Vagina (tissue), 2 donors: ENCODE results near the gene HSPA8. TPM values are rescaled to one million over a fixed set of nuclear protein-coding genes. Genes with fewer than 3 reads are reported as not detected.

Source experiments
- DNase-seq, 2 donors: peaks; one replicate each; pipeline ENCODE4 v3.0.0-alpha.2; 2017; ENCODE audit errors: extremely low spot score in 2 of 2
- H3K27ac ChIP-seq: fragments of 200-600 bp; sonication (generic); one replicate; pipeline ENCODE4 v1.5.1; 2019
- H3K27me3 ChIP-seq: fragments of 200-600 bp; sonication (generic); one replicate; pipeline ENCODE4 v1.5.1; 2019
- H3K36me3 ChIP-seq, 2 donors: fragments of 200-600 bp; sonication (generic); one replicate each; pipeline ENCODE4 v1.5.1; 2017 to 2019
- H3K4me1 ChIP-seq: fragments of 200-600 bp; sonication (generic); one replicate; pipeline ENCODE4 v1.5.1; 2019
- H3K4me3 ChIP-seq, 2 donors: fragments of 200-600 bp; sonication (generic); 1 replicate in 1 of 2; 2 replicates in 1 of 2; pipeline ENCODE4 v1.5.1; 2016 to 2019
- H3K9me3 ChIP-seq: fragments of 200-600 bp; sonication (generic); one replicate; pipeline ENCODE4 v1.5.1; 2019
- POLR2A ChIP-seq, 2 donors: fragments of 450-650 bp; IDR thresholded peaks; one replicate each; pipeline ENCODE4 v1.6.1; 2017; ENCODE audit warnings: antibody characterized with exemption in 2 of 2, mild to moderate bottlenecking in 2 of 2, moderate library complexity in 2 of 2
- POLR2AphosphoS5 ChIP-seq, 2 donors: sonication (generic); formaldehyde crosslinking; IDR thresholded peaks; one replicate each; pipeline ENCODE4 v1.9.0; 2017; ENCODE audit warnings: antibody characterized with exemption in 2 of 2, mild to moderate bottlenecking in 2 of 2, low read depth in 1 of 2; ENCODE audit not compliant: insufficient read depth in 1 of 2
- intact Hi-C: fragments of 100-400 bp; cut with DNase I; formaldehyde crosslinking; loops from one replicate; pipeline ENCODE4 v1.15.1; 2023
- total RNA-seq: library from RNA; depleted of rRNA; stranded (reverse); fragments of >200 nt; gene quantifications from one replicate; pipeline ENCODE4 v1.2.3, GENCODE V29; 2016
- TF ChIP-seq, protein P1 (sequence below), 3 experiments: fragments of 450-650 bp in 2 of 3; fragments of 200-600 bp in 1 of 3; sonication (generic) in 1 of 3; IDR thresholded peaks; one replicate each; pipeline ENCODE4 v1.5.1; 2017 to 2019; ENCODE audit warnings: antibody characterized with exemption in 3 of 3, mild to moderate bottlenecking in 2 of 3, moderate library complexity in 2 of 3

The HSPA8 gene
- total RNA-seq, 1 donor from 2014 or later, result 584 TPM

DNA sequence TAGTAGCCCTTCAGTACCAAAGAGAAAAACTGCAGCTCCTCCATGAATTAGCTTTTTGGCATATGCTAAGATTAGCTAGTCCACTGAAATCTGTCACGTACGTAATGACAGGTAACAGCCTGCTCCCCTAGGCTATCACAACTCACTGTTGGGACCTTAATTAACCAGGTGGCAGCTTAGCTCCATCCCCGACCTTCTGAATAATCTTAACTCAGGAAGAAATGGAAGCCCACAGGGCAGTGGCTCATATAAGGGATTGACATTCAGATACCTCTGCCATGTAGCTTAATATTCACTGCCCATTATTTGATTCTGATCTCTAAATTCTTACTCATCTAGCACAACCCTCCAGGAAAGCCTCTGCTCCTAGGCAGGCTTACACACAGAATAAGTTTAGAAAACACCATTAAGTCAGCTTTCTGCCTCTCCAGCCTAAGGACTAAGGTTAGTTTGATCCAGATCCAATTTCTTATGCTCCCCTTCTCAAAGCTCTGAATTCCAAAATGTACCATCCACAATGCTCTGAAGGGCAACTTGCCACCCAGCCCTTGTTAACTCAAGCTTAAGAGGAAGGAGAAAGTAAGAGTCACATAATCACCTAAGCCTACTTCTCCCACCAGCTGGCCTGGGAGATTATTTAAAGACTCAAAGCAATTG lies 5.0 kb downstream of the HSPA8 start:
- no peak for DNase-seq
- Histone ChIP-seq H3K27ac (no peak overlapping the region), H3K4me3 (no peak overlapping the region), H3K27me3 (no peaks in the 10 kb centered on the region), H3K9me3 (no peaks in the 10 kb centered on the region), H3K4me1 (peaks cover 69% of the 10 kb centered on the region), H3K36me3 (peaks cover 0 to 67% of the 10 kb centered on the region in 2 donors)
- intact Hi-C loops, result no loop called here
- TF ChIP-seq POLR2A (IDR thresholded peaks at IDR 0.05) (no peak), POLR2AphosphoS5 (IDR thresholded peaks at IDR 0.05; ENCODE audit: insufficient read depth in 1 of 2, low read depth in 1 of 2) (no peak)
- TF ChIP-seq, protein P1, sequence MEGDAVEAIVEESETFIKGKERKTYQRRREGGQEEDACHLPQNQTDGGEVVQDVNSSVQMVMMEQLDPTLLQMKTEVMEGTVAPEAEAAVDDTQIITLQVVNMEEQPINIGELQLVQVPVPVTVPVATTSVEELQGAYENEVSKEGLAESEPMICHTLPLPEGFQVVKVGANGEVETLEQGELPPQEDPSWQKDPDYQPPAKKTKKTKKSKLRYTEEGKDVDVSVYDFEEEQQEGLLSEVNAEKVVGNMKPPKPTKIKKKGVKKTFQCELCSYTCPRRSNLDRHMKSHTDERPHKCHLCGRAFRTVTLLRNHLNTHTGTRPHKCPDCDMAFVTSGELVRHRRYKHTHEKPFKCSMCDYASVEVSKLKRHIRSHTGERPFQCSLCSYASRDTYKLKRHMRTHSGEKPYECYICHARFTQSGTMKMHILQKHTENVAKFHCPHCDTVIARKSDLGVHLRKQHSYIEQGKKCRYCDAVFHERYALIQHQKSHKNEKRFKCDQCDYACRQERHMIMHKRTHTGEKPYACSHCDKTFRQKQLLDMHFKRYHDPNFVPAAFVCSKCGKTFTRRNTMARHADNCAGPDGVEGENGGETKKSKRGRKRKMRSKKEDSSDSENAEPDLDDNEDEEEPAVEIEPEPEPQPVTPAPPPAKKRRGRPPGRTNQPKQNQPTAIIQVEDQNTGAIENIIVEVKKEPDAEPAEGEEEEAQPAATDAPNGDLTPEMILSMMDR (IDR thresholded peaks at IDR 0.05), result no peak

DNA sequence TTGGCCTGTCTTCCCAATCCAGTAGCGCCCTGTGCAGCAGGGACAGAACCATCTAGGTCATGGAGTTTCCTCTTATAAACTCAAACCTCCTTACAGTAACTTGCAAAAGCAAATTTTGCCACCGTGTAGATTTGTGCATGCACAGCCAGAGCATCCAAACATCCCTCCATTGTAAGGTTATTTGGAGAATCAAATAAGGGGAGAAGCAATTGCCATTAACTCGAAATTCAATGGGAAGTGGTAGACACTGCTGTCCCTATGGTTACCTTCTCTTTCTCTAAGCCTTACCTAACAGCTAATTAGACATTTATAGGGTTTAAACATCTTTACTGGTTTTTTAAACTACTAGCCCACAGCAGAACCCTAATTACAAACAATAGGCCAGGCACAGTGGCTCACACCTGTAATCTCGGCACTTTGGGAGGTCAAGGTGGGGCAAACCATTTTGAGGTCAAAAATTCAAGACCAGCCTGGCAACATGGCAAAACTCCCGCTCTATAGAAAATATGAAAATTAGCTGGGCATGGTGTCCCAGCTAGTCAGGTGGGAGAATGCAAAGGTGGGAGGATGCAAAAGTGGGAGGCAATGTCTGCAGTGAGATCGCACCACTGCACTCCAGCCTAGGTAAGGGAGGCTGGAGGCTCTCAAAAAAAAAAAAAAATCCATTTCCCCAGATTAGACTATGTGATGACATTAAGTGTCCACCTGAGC lies 6.6 kb downstream of the HSPA8 start:
- H3K27ac ChIP-seq, result no peak overlapping the region
- H3K36me3 ChIP-seq, result peaks cover 0 to 58% of the 10 kb centered on the region in 2 donors
- no peak for DNase-seq
- TF ChIP-seq POLR2A (IDR thresholded peaks at IDR 0.05) (no peak), POLR2AphosphoS5 (IDR thresholded peaks at IDR 0.05; ENCODE audit: insufficient read depth in 1 of 2, low read depth in 1 of 2) (no peak)
- TF ChIP-seq, protein P1 (IDR thresholded peaks at IDR 0.05), result no peak
- H3K4me3 ChIP-seq, result no peak overlapping the region
- no peaks in the 10 kb centered on the region for H3K27me3 ChIP-seq
- intact Hi-C loops, result no loop called here
- H3K9me3 ChIP-seq, result no peaks in the 10 kb centered on the region
- peaks cover 59% of the 10 kb centered on the region for H3K4me1 ChIP-seq

DNA sequence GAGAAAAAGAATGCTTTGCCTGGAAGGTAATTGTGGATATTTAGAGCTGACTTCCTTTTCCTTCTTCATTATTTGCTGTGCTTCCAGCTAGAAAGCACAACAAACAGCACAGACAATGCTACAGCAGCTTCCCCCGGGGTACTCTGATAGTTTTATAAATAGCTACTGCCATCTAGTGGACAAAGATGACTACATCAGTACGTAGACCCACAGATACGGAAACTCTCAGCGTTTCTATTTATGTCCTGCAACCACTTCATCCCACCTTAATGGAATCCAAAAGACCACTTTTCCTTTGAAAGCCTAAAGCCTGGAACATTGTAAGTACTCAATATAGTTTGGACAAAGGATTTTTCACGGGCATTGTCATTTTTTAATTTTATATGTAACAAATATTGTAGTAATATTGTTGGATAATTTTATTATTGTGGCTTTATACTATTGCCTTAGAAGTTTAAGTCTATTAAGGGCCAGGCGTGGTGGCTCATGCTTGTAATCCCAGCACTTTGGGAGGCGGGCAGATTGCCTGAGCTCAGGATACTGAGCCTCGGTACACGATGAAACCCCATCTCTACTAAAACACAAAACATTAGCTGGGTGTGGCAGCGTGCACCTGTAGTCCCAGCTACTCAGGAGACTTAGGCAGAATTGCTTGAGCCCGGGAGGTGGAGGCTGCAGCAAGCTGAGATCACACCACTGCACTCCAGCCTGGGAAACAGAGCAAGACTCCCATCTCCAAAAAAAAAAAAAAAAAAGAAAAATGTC lies 7.5 kb downstream of the HSPA8 start:
- TF ChIP-seq POLR2A (IDR thresholded peaks at IDR 0.05) (no peak), POLR2AphosphoS5 (IDR thresholded peaks at IDR 0.05; ENCODE audit: insufficient read depth in 1 of 2, low read depth in 1 of 2) (peak in 1 of 2 donors; percentile 12)
- TF ChIP-seq, protein P1 (IDR thresholded peaks at IDR 0.05), result peak; percentile 49 to 68 (median 67)
- H3K27ac ChIP-seq, result peak overlapping the region; percentile 20
- no peaks in the 10 kb centered on the region for H3K27me3 ChIP-seq
- H3K4me1 ChIP-seq, result peaks cover 51% of the 10 kb centered on the region
- no peak for DNase-seq
- H3K36me3 ChIP-seq, result peaks cover 0 to 50% of the 10 kb centered on the region in 2 donors
- no peak overlapping the region for H3K4me3 ChIP-seq
- no peaks in the 10 kb centered on the region for H3K9me3 ChIP-seq
- intact Hi-C loops, result no loop called here

DNA sequence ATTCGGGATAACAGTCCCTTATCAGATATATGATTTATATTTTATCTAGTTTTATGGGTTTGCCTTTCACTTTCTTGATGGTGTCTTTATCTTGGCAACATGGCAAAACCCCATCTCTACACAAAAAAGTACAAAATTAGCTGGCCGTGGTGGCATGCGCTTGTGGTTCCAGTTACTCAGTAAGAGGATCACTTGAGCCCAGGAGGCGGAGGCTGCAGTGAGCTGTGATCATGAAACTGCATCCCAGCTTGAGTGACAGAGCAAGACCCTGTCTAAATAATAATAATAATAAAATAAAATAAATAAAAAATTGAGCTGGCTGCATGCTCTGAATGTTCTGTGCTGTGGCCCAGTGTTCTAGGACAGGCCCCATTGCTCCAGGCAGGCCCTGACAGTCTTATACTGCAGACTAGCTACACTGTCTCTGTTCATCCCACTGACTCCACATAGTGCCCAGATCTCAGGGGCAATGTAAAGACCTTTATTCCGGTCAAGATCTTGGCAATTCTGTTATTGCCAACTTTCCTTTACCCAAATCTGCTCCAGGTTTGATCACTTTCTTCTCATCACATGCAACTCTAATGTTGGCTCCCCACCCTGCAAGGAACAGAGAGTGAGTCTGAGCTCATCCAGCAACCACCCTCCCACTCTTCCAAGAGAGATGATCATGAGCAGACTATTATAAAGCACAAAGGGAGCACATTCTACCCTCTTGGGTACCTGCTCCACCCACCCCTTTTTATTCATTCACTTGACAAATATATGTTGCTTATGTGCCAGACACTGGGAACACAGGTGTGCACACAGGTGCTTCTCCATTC lies 8.8 kb downstream of the HSPA8 start:
- Histone ChIP-seq H3K9me3 (no peaks in the 10 kb centered on the region), H3K4me3 (no peak overlapping the region), H3K36me3 (peaks cover 0 to 36% of the 10 kb centered on the region in 2 donors), H3K27me3 (no peaks in the 10 kb centered on the region), H3K4me1 (peaks cover 37% of the 10 kb centered on the region), H3K27ac (no peak overlapping the region)
- intact Hi-C loops, result no loop called here
- DNase-seq, result no peak
- TF ChIP-seq POLR2AphosphoS5 (IDR thresholded peaks at IDR 0.05; ENCODE audit: insufficient read depth in 1 of 2, low read depth in 1 of 2), result no peak
- TF ChIP-seq, protein P1 (IDR thresholded peaks at IDR 0.05), result no peak
